Measurements from ENCODE around the gene UNC5CL.

The UNC5CL gene

GRCh38 chr6:41072836-41073202 lies 33.8 kb upstream of the UNC5CL start, which contains the start of gene NFYA:
NFYA (plus strand) TSS chr6:41072974; CDS start chr6:41079090, 6,116 bp downstream.
- H4K20me1 ChIP-seq (ENCODE audit: insufficient read depth, low read length, poor library complexity, severe bottlenecking), result peaks cover 43% of the 10 kb centered on the region
- H3K27me3 ChIP-seq (ENCODE audit: insufficient read depth, low read length, poor library complexity, severe bottlenecking), result peaks cover 5% of the 10 kb centered on the region
- H2AFZ ChIP-seq (ENCODE audit: low read length), result peak within 1 kb of the TSS; percentile 54
- H3K4me3 ChIP-seq (ENCODE audit: low read length, poor library complexity, severe bottlenecking), result peak within 1 kb of the TSS; percentile 94
- no peaks in the 10 kb centered on the region for H3K36me3 ChIP-seq (ENCODE audit: insufficient read depth, low read length)
- H3K79me2 ChIP-seq (ENCODE audit: insufficient read depth, low read length), result peaks cover 68% of the 10 kb centered on the region
- H3K9ac ChIP-seq (ENCODE audit: low read depth, low read length, poor library complexity, severe bottlenecking), result peak within 1 kb of the TSS; percentile 96
- TF ChIP-seq CTCF (conservative IDR thresholded peaks at IDR 0.05; ENCODE audit: low read length) (no peak), EZH2phosphoT487 (IDR thresholded peaks at IDR 0.05; ENCODE audit: borderline replicate concordance) (no peak)
- peak within 1 kb of the TSS; percentile 100 for H3K4me2 ChIP-seq (ENCODE audit: low read depth, low read length, poor library complexity, severe bottlenecking)
- peaks cover 9% of the 10 kb centered on the region for H3F3A ChIP-seq (ENCODE audit: low read depth)
- peaks cover 72% of the 10 kb centered on the region for H3K4me1 ChIP-seq (ENCODE audit: insufficient read depth, low read length, poor library complexity, severe bottlenecking)
- no peaks in the 10 kb centered on the region for H3K9me3 ChIP-seq (ENCODE audit: insufficient read depth, low read depth, low read length)
- H3K9me2 ChIP-seq (replicated peaks; ENCODE audit: low read depth, low read length), result no peaks in the 10 kb centered on the region

- H3K4me2 ChIP-seq (ENCODE audit: low read depth, low read length, poor library complexity, severe bottlenecking), result peak within 1 kb of the TSS; percentile 100
- peaks cover 13% of the 10 kb centered on the region for H3F3A ChIP-seq (ENCODE audit: low read depth)
- no peaks in the 10 kb centered on the region for H3K9me3 ChIP-seq (ENCODE audit: insufficient read depth, low read depth, low read length)
- peaks cover 37% of the 10 kb centered on the region for H4K20me1 ChIP-seq (ENCODE audit: insufficient read depth, low read length, poor library complexity, severe bottlenecking)
- H3K4me1 ChIP-seq (ENCODE audit: insufficient read depth, low read length, poor library complexity, severe bottlenecking), result peaks cover 69% of the 10 kb centered on the region
- peaks cover 62% of the 10 kb centered on the region for H3K79me2 ChIP-seq (ENCODE audit: insufficient read depth, low read length)
- no peaks in the 10 kb centered on the region for H3K9me2 ChIP-seq (replicated peaks; ENCODE audit: low read depth, low read length)
- peak within 1 kb of the TSS; percentile 54 for H2AFZ ChIP-seq (ENCODE audit: low read length)
- peaks cover 5% of the 10 kb centered on the region for H3K27me3 ChIP-seq (ENCODE audit: insufficient read depth, low read length, poor library complexity, severe bottlenecking)
- H3K4me3 ChIP-seq (ENCODE audit: low read length, poor library complexity, severe bottlenecking), result peak within 1 kb of the TSS; percentile 94
- TF ChIP-seq EZH2phosphoT487 (IDR thresholded peaks at IDR 0.05; ENCODE audit: borderline replicate concordance) (no peak), CTCF (conservative IDR thresholded peaks at IDR 0.05; ENCODE audit: low read length) (no peak)
- H3K36me3 ChIP-seq (ENCODE audit: insufficient read depth, low read length), result no peaks in the 10 kb centered on the region
- peak within 1 kb of the TSS; percentile 96 for H3K9ac ChIP-seq (ENCODE audit: low read depth, low read length, poor library complexity, severe bottlenecking)
Measured at GRCh38 chr6:41071923-41072835, 33.2 kb upstream of the UNC5CL start, which contains the start of gene OARD1. OARD1 (minus strand) TSS chr6:41072356; CDS start chr6:41071634, 722 bp downstream.

GRCh38 chr6:41071501-41071922 lies 32.5 kb upstream of the UNC5CL start:
- peaks cover 13% of the 10 kb centered on the region for H3F3A ChIP-seq (ENCODE audit: low read depth)
- peak overlapping the region; percentile 96 for H3K9ac ChIP-seq (ENCODE audit: low read depth, low read length, poor library complexity, severe bottlenecking)
- peaks cover 30% of the 10 kb centered on the region for H4K20me1 ChIP-seq (ENCODE audit: insufficient read depth, low read length, poor library complexity, severe bottlenecking)
- H2AFZ ChIP-seq (ENCODE audit: low read length), result peak overlapping the region; percentile 54; the same call in 1 of the 2 replicates
- TF ChIP-seq EZH2phosphoT487 (IDR thresholded peaks at IDR 0.05; ENCODE audit: borderline replicate concordance), result no peak
- TF ChIP-seq CTCF (conservative IDR thresholded peaks at IDR 0.05; ENCODE audit: low read length), result 0 out of 2 replicates have a peak, but pooled peaks have one; percentile 8
- H3K27me3 ChIP-seq (ENCODE audit: insufficient read depth, low read length, poor library complexity, severe bottlenecking), result peaks cover 5% of the 10 kb centered on the region
- H3K4me1 ChIP-seq (ENCODE audit: insufficient read depth, low read length, poor library complexity, severe bottlenecking), result peaks cover 65% of the 10 kb centered on the region
- peaks cover 55% of the 10 kb centered on the region for H3K79me2 ChIP-seq (ENCODE audit: insufficient read depth, low read length)
- peak overlapping the region; percentile 94 for H3K4me3 ChIP-seq (ENCODE audit: low read length, poor library complexity, severe bottlenecking)
- H3K9me2 ChIP-seq (replicated peaks; ENCODE audit: low read depth, low read length), result no peaks in the 10 kb centered on the region
- no peaks in the 10 kb centered on the region for H3K36me3 ChIP-seq (ENCODE audit: insufficient read depth, low read length)
- H3K9me3 ChIP-seq (ENCODE audit: insufficient read depth, low read depth, low read length), result no peaks in the 10 kb centered on the region
- H3K4me2 ChIP-seq (ENCODE audit: low read depth, low read length, poor library complexity, severe bottlenecking), result peak overlapping the region; percentile 87
